GM18517 (cell line): ENCODE results near the gene SH2B2.

Experiments
- ATAC-seq: cut with Tn5 transposase; IDR thresholded peaks from one replicate; pipeline ENCODE4 v1.9.1; 2021; ENCODE audit warnings: mild to moderate bottlenecking, moderate library complexity; ENCODE audit not compliant: unreplicated experiment

The SH2B2 gene

DNA sequence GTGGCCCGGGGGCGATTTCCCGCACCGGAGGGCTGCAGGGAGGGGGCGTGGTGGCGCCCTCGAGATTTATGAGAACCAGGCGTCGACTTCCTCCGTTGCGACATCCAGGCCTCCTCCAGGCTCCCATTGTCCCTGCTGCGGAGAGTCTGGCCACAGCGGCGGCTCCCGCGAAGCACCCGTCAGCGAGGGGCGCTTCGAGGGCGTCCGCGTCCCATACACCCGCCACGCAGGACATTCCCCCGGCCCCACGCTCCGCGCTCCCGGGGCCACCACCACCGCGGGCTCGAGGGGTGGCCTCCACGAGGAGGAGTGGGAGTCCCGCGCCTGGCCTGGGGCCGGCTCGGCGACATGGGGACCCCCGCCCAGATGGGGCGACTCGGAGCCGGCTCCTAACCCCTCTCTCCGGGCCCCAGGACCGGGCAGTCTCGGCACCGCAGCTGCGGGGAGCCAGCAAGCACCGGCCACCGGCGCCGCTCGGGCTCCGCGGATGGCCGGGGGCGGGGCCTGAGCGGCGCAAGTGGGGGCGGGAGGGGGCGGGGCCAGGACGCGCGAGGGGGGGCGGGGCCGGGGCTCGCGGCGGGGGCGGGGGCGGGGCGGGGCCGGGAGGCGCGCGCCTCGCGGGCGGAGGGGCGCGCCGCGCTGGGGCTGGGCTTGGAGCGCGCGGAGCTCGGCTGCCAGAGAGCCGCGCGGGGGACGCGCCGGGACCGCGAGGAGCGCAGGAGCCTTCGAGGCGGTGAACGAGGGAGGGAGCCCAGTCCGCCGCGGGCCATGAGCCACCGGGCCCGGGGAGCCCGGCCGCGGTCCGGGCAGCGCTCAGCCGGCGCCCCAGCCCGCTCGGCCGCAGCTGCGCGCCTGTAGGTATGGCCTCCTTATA lies at the start of gene SH2B2:
Gene SH2B2, plus strand, starts transcription at position 632 of the 874 bp plus-strand sequence. CDS start 13,683 bp downstream, outside the sequence.
- ATAC-seq: no peak

- no peak for ATAC-seq
Measured at GRCh38 chr7:102239206-102239820, 47.4 kb upstream of the SH2B2 start.

DNA sequence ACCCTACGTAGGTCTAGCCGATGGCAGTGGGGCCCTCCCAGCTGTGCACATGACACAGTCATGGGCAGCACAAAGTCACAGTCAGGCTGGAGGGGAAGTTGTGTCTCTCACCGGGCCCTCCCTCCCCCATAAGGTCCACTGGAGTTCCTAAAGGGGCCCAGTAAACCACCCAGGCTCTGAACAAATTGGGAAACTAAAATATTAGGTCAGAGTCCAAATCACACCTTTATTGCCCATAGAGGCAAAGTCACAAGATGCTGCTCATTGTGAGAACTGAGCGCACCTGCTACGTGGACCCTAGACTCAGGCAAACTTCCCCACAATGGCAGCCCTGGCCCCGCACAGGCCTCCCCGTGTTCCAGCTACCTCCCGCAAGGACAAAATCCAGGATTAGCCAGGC lies 45.2 kb upstream of the SH2B2 start:
- ATAC-seq: no peak

GRCh38 chr7:102244601-102245000 lies 42.1 kb upstream of the SH2B2 start:
- no peak for ATAC-seq

GRCh38 chr7:102248081-102248455 lies 38.6 kb upstream of the SH2B2 start:
- ATAC-seq: no peak

GRCh38 chr7:102248456-102249395 lies 37.9 kb upstream of the SH2B2 start:
- ATAC-seq: no peak

- ATAC-seq: no peak
Measured at GRCh38 chr7:102251531-102252365, 34.9 kb upstream of the SH2B2 start.

GRCh38 chr7:102252366-102252982 lies 34.2 kb upstream of the SH2B2 start:
- ATAC-seq: no peak

- no peak for ATAC-seq
Measured at GRCh38 chr7:102253066-102253972, 33.3 kb upstream of the SH2B2 start.

DNA sequence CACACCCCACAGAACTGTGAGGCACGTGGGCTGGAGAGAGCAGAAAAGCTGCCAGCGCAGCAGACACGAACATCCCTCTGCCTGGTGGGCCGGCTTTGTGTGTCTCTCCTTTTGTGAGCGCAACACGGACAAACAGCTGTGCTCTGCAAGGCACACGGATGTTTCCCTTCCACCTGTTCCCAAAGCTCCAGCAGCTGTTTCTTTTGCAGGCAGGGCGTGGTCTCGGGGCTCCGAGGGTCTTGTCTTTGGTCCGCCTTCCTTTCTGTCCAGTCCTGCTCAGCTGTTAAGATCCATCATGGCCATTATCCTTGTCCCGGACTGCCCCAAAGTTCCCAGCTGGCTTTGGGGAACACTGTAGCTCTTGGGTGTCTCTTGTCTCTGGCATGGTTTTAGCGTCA lies 32.7 kb upstream of the SH2B2 start:
- no peak for ATAC-seq

GRCh38 chr7:102254521-102254920 lies 32.1 kb upstream of the SH2B2 start:
- no peak for ATAC-seq

DNA sequence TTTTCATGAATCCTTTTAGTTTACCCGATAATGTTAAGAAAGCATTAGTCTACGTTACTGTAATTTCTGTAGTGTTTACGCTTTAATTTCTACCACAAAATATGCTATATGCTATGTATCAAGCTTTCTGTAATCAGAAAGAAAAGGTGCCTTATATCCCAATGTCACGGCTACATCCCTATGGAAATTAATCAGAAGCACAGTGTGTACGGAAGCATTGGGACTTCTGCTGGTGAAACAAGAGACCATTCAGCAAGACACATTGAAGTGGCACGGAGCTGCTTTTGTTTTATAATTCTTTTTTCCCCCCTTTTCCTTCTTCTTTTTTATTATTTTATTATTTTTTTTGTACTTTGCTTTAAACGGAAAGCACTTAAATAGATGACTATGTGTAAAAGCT lies 31.2 kb upstream of the SH2B2 start:
- ATAC-seq: no peak

DNA sequence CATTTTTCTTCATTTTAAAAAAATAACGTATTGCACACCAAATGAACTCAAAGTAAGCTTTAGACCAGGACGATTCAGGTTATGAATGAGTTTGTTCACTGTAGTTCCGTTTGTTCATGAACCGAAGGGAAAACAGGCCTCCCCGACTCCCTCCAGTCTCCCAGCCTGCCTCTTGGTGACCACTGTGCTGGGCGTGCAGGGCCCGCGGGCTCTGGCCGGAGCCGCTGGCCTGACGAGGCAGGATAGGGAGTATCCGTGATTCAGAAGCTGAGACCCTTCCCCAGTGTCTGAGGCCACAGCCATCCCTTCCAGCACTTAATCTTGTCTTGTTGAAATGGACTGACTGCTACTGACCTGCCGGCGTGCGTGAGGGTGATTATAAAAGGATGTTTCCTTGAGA lies 30.8 kb upstream of the SH2B2 start:
- ATAC-seq: no peak

DNA sequence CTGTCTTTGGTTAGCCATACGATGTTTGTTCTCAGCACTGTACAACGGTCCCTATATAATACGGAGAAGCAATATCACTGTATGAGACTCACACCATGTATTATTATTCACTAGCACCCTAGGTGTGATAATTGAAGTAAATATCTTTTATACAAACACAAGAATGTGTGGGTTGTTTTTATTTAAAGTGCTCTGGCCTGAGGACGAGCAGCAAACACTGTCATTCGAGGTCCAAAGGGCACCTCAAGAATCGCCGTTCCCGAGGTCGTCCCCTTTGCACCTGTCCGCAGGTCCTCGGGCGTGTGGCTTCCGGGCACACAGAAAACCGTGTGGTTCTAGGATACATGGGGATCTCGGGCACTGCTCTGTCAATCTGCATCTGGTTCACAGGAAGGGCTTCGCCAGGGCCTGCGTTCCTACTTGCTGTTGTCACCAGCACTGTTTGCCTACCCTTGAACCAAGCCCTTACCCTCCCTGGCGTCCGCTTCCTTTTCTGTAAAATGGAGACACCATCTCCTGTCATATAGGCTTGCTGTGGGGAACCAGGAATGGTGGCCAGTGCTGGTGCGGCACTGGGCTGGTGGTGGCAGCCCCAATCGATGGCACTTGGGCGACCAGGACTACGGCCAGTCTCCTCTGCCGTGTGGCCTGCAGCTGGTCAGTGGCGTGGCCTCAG lies 28.5 kb upstream of the SH2B2 start:
- no peak for ATAC-seq

DNA sequence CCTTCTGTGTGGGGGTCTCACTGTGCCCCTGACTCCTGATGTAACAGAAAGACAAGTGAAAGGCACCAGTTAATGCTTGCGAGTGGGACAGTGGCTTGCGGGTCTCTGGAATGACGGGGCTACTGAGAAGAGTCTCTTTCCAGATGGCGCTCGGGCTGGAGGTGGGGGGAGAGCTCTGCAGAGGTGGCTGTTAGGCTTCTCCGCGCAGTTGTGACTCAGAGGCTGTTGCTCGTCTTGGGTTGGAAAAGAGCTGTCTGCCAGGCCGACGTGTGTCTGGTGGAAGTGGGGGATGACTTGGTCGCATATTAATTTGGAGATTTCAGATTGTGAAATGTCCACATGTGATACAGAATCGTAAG lies 27.9 kb upstream of the SH2B2 start:
- no peak for ATAC-seq

DNA sequence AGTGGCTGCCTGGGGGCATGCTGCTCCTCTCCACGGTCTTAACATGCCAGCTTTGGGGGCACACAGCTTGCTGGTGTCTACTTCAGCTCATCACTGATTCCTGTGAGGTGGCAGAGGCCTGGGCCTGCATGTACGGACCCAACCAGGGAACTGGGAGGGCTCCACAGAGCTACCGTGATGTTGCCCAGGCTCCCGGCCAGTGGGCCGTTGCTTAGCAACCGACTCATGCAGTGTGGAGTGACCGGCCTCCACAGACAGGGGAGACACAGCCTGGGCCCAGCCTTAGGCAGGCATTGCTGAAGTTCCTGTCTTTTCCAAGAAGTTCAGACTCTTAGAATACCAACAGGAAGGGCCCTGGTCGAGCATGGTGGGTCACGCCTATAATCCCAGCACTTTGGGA lies 25.8 kb upstream of the SH2B2 start:
- no peak for ATAC-seq

DNA sequence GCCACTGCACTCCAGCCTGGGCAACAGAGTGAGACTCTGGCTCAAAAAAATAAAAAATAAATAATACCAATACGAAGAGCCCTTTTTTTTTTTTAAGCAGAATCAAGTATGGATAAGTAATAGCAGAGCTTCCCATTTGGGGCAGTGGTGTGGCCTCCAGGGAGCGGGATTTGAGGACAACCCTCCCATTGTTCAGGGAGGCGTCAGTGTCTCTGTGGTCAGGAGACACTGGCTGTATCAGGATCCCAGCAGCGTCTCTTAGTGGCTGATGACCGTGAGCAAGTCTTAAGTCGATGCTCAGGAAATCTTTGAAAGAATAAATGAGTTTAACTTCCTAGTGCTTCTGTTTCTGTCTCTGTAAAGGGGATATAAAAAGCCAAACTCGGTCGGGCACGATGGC lies 25.2 kb upstream of the SH2B2 start:
- ATAC-seq: no peak

- no peak for ATAC-seq
Measured at GRCh38 chr7:102262546-102262945, 24.1 kb upstream of the SH2B2 start.
